CD14-positive monocyte (primary cell): ENCODE results near the gene UPF3B. TPM values are rescaled to one million over a fixed set of nuclear protein-coding genes. Genes with fewer than 3 reads are reported as not detected.
"Not testable (repeated sequence)": the region's sequence is repeated elsewhere in the genome, so short reads cannot be mapped to it uniquely, and the experiment has no call there.

Source experiments
- DNase-seq, 3 donors: peaks; one replicate each; pipeline ENCODE4 v3.0.0-alpha.2; 2011 to 2022
- H2AFZ ChIP-seq: 2 replicates; pipeline ENCODE4 v1.6.0; 2012; ENCODE audit warnings: mild to moderate bottlenecking, low read depth, low read length, inconsistent platforms; ENCODE audit not compliant: insufficient read depth, poor library complexity, severe bottlenecking
- H3K27ac ChIP-seq, 2 donors: 1 replicate in 1 of 2; 2 replicates in 1 of 2; pipeline ENCODE4 v1.5.1; 2012 to 2013; ENCODE audit warnings: low read length in 2 of 2, control low read depth in 1 of 2, inconsistent platforms in 1 of 2, low read depth in 1 of 2, mild to moderate bottlenecking in 1 of 2
- H3K27me3 ChIP-seq, 2 donors: one replicate each; pipeline versions ENCODE4 v1.6.0 to v1.6.1; 2011 to 2013; ENCODE audit warnings: low read length in 2 of 2; ENCODE audit not compliant: control insufficient read depth in 2 of 2, insufficient read depth in 2 of 2
- H3K36me3 ChIP-seq, 2 donors: replicated peaks in 1 of 2; 1 replicate in 1 of 2; 2 replicates in 1 of 2; pipeline versions ENCODE4 v1.5.1 to v1.6.1; 2012 to 2013; ENCODE audit warnings: low read length in 2 of 2, control low read depth in 1 of 2, inconsistent platforms in 1 of 2, mild to moderate bottlenecking in 1 of 2; ENCODE audit not compliant: insufficient read depth in 2 of 2, control insufficient read depth in 1 of 2
- H3K4me1 ChIP-seq, 2 donors: 1 replicate in 1 of 2; 2 replicates in 1 of 2; pipeline versions ENCODE4 v1.5.1 to v1.6.1; 2012 to 2013; ENCODE audit warnings: low read length in 2 of 2, control low read depth in 1 of 2, inconsistent platforms in 1 of 2, mild to moderate bottlenecking in 1 of 2, moderate library complexity in 1 of 2; ENCODE audit not compliant: insufficient read depth in 2 of 2, control insufficient read depth in 1 of 2
- H3K4me2 ChIP-seq: replicated peaks from 2 replicates; pipeline ENCODE3; 2012; ENCODE audit warnings: low read length, moderate library complexity, mild to moderate bottlenecking; ENCODE audit not compliant: poor library complexity, severe bottlenecking; ENCODE audit errors: extremely low read depth
- H3K4me3 ChIP-seq, 3 experiments: fragments of 200-600 bp in 1 of 3; sonication (generic) in 1 of 3; replicated peaks in 1 of 3; 1 replicate in 2 of 3; 2 replicates in 1 of 3; pipeline ENCODE4 v1.5.1; 2011 to 2013; ENCODE audit warnings: low read length in 3 of 3, mild to moderate bottlenecking in 3 of 3, control low read depth in 2 of 3, low read depth in 2 of 3, inconsistent platforms in 1 of 3, moderate library complexity in 1 of 3
- H3K79me2 ChIP-seq: 2 replicates; pipeline ENCODE4 v1.6.0; 2012; ENCODE audit warnings: mild to moderate bottlenecking, control low read depth, inconsistent platforms, low read length, moderate library complexity; ENCODE audit not compliant: insufficient read depth
- H3K9ac ChIP-seq: 2 replicates; pipeline ENCODE4 v1.6.0; 2017; ENCODE audit warnings: low read length, mild to moderate bottlenecking; ENCODE audit not compliant: insufficient read depth, poor library complexity, severe bottlenecking
- H3K9me3 ChIP-seq, 2 donors: replicated peaks in 1 of 2; 1 replicate in 1 of 2; 2 replicates in 1 of 2; pipeline versions ENCODE4 v1.5.1 to v1.6.1; 2012 to 2013; ENCODE audit warnings: low read length in 2 of 2, control low read depth in 1 of 2; ENCODE audit not compliant: control insufficient read depth in 1 of 2, insufficient read depth in 1 of 2
- H4K20me1 ChIP-seq: 2 replicates; pipeline ENCODE4 v1.6.0; 2012; ENCODE audit warnings: mild to moderate bottlenecking, low read length, control low read depth, moderate library complexity; ENCODE audit not compliant: insufficient read depth
- H3K27ac Mint-ChIP-seq, 7 donors: one replicate each; pipeline ENCODE4 v1.8.0; 2020; ENCODE audit warnings: mild to moderate bottlenecking in 7 of 7, mixed read lengths in 7 of 7, moderate library complexity in 6 of 7, inconsistent platforms in 2 of 7
- H3K27me3 Mint-ChIP-seq, 3 donors: one replicate each; pipeline ENCODE4 v1.8.0; 2021 to 2022; ENCODE audit warnings: low read depth in 3 of 3, mild to moderate bottlenecking in 3 of 3, mixed read lengths in 3 of 3, moderate library complexity in 3 of 3, inconsistent platforms in 1 of 3
- H3K36me3 Mint-ChIP-seq, 2 donors: one replicate each; pipeline ENCODE4 v1.8.0; 2020; ENCODE audit warnings: mixed read lengths in 2 of 2, inconsistent platforms in 1 of 2, mild to moderate bottlenecking in 1 of 2
- H3K4me1 Mint-ChIP-seq: one replicate; pipeline ENCODE4 v1.8.0; 2020; ENCODE audit warnings: mild to moderate bottlenecking, mixed read lengths
- H3K4me3 Mint-ChIP-seq, 2 donors: one replicate each; pipeline ENCODE4 v1.8.0; 2020; ENCODE audit warnings: mild to moderate bottlenecking in 2 of 2, mixed read lengths in 2 of 2, moderate library complexity in 1 of 2
- H3K9me3 Mint-ChIP-seq, 7 donors: one replicate each; pipeline ENCODE4 v1.8.0; 2020 to 2022; ENCODE audit warnings: mixed read lengths in 7 of 7, mild to moderate bottlenecking in 6 of 7, moderate library complexity in 6 of 7, inconsistent platforms in 2 of 7
- CTCF ChIP-seq: fragments of 200-600 bp; IDR thresholded peaks from one replicate; pipeline ENCODE4 v1.8.0; 2022; ENCODE audit warnings: antibody characterized with exemption, mild to moderate bottlenecking
- WGBS: methylation state at CpG from one replicate; pipeline ENCODE4 v1.1.5; 2013; ENCODE audit warnings: missing lambda C conversion rate; ENCODE audit not compliant: insufficient coverage; 5-methylcytosine and 5-hydroxymethylcytosine counted together
- intact Hi-C, 2 donors: fragments of 100-400 bp; cut with micrococcal nuclease; formaldehyde crosslinking; loops; one replicate each; pipeline versions ENCODE4 v1.15.0 to v1.15.1; 2023
- polyA plus RNA-seq, 3 donors: library from polyadenylated mRNA; depleted of rRNA in 1 of 3; unstranded in 2 of 3; stranded (reverse) in 1 of 3; fragments of 300-500 nt in 2 of 3; fragments of >200 nt in 1 of 3; fragmentation: Illumina TruSeq in 2 of 3; gene quantifications; 1 replicate in 2 of 3; 2 replicates in 1 of 3; pipeline ENCODE4 v1.2.3, GENCODE V29; 2012 to 2021

The UPF3B gene
- polyA plus RNA-seq, 3 donors, result 2.1 to 4.2 (median 2.5) TPM

GRCh38 chrX:119821703-119822102 is 31.1 kb downstream of the UPF3B start:
- H3K36me3 ChIP-seq, H3K9me3 ChIP-seq, H3K79me2 ChIP-seq, H3K27me3 ChIP-seq, DNase-seq, H4K20me1 ChIP-seq, H3K9ac ChIP-seq, H2AFZ ChIP-seq, H3K4me1 Mint-ChIP-seq, H3K4me3 ChIP-seq, H3K4me2 ChIP-seq, intact Hi-C loops, H3K4me1 ChIP-seq, H3K4me3 Mint-ChIP-seq, H3K9me3 Mint-ChIP-seq, H3K27me3 Mint-ChIP-seq, H3K36me3 Mint-ChIP-seq, H3K27ac ChIP-seq: not testable (repeated sequence)
- WGBS, result no CpG with 5 or more reads among the region's 3 CpGs
- H3K27ac Mint-ChIP-seq, result peak overlapping the region in 1 of 7 donors; percentile 37

GRCh38 chrX:119817130-119817690 is 35.6 kb downstream of the UPF3B start:
- no peak overlapping the region for H3K27ac Mint-ChIP-seq

More at GRCh38 chrX:119817130-119817690, 35.6 kb downstream of the UPF3B start:
- Histone ChIP-seq H3K27ac (no peak overlapping the region), H3K9ac (no peak overlapping the region), H3K4me2 (no peak overlapping the region), H2AFZ (no peak overlapping the region), H3K4me1 (no peaks in the 10 kb centered on the region), H4K20me1 (no peaks in the 10 kb centered on the region), H3K36me3 (no peaks in the 10 kb centered on the region), H3K4me3 (no peak overlapping the region), H3K79me2 (no peaks in the 10 kb centered on the region), H3K27me3 (no peaks in the 10 kb centered on the region), H3K9me3 (no peaks in the 10 kb centered on the region)
- peaks cover 0 to 4% (median 0%) of the 10 kb centered on the region in 3 donors for H3K27me3 Mint-ChIP-seq
- peaks cover 2% of the 10 kb centered on the region for H3K4me1 Mint-ChIP-seq
- TF ChIP-seq CTCF, result no peak
- intact Hi-C loops, result no loop called here
- no peak overlapping the region for H3K4me3 Mint-ChIP-seq
- no peaks in the 10 kb centered on the region for H3K36me3 Mint-ChIP-seq
- peak in 1 of 3 donors; percentile 12 for DNase-seq
- WGBS, result no CpG with 5 or more reads among the region's 6 CpGs
- peaks cover 0 to 4% (median 0%) of the 10 kb centered on the region in 7 donors for H3K9me3 Mint-ChIP-seq
